HL-60 (cell line): ENCODE data around the gene PRKAR1B.

Experiments used
- DNase-seq, 2 experiments: peaks; one replicate each; pipeline ENCODE4 v3.0.0-alpha.2; 2010 to 2020; ENCODE audit warnings: low read depth in 1 of 2, low spot score in 1 of 2
- H3K27ac ChIP-seq: fragments of 250-450 bp; sonication (Bioruptor Pico); replicated peaks from 2 replicates; pipeline ENCODE4 v1.5.1; 2020; ENCODE audit warnings: mild to moderate bottlenecking, moderate library complexity
- H3K27me3 ChIP-seq: fragments of 250-450 bp; sonication (Bioruptor Pico); 2 replicates; pipeline ENCODE4 v1.5.1; 2021; ENCODE audit warnings: mild to moderate bottlenecking, moderate library complexity; ENCODE audit not compliant: insufficient read depth, poor library complexity, severe bottlenecking
- H3K4me3 ChIP-seq: replicated peaks from 2 replicates; pipeline ENCODE4 v1.5.1; 2011; ENCODE audit warnings: mild to moderate bottlenecking, control low read depth, low read length; ENCODE audit not compliant: insufficient read depth
- GABPA ChIP-seq: IDR thresholded peaks from 2 replicates; pipeline ENCODE4 v1.6.1; 2012; ENCODE audit warnings: low read depth
- POLR2AphosphoS5 ChIP-seq: IDR thresholded peaks from 2 replicates; pipeline ENCODE4 v1.6.1; 2012; ENCODE audit warnings: low read depth
- REST ChIP-seq: IDR thresholded peaks from 2 replicates; pipeline ENCODE4 v1.6.1; 2012; ENCODE audit warnings: low read depth; ENCODE audit not compliant: insufficient replicate concordance
- SPI1 ChIP-seq: IDR thresholded peaks from 2 replicates; pipeline ENCODE4 v1.6.1; 2012; ENCODE audit warnings: low read depth, mild to moderate bottlenecking, borderline replicate concordance
- TF ChIP-seq, protein P1 (sequence below): IDR thresholded peaks from one replicate; pipeline ENCODE4 v1.5.1; 2011; ENCODE audit warnings: low read length, control low read depth, inconsistent platforms; ENCODE audit not compliant: insufficient read depth

PRKAR1B gene

DNA sequence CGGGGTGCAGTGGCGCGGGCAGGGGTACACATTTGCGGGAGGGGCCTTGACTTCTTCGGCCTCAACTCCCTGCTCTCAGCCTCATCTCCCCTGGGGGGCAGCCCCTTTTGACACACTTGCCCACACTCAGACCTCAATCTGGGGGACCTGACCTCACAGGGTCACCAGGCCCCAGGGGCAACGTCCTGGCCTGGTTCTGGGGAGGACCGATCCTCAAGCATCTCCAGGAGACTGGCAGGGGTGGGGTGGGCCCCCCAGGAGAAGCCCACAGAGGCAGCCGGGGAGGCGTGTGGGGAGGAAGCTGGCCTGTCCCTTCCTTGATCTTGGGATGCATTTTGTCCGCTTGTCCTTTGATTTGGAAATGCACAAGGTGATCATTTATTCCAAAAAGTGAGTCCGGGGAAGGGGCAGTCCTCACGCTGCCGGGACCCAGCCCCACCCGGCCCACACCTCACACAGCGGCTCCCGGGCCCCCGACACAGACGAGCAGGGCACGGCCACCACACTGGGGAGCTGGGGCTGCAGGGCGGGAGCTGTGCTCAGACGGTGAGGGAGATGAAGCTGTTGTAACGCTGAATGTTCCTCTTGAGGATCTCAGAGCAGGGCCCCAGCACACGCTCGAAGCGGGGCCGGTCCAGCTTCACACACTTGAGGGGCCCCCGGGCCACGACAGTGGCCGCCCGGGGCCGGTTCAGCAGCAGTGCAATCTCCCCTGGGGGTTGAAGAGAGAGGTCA lies 177.0 kb downstream of the PRKAR1B start:
- Histone ChIP-seq H3K27me3 (no peaks in the 10 kb centered on the region), H3K27ac (no peak overlapping the region), H3K4me3 (no peak overlapping the region)
- DNase-seq = no peak
- TF ChIP-seq POLR2AphosphoS5 (no peak), GABPA (no peak), REST (no peak), SPI1 (no peak)
- TF ChIP-seq, protein P1, sequence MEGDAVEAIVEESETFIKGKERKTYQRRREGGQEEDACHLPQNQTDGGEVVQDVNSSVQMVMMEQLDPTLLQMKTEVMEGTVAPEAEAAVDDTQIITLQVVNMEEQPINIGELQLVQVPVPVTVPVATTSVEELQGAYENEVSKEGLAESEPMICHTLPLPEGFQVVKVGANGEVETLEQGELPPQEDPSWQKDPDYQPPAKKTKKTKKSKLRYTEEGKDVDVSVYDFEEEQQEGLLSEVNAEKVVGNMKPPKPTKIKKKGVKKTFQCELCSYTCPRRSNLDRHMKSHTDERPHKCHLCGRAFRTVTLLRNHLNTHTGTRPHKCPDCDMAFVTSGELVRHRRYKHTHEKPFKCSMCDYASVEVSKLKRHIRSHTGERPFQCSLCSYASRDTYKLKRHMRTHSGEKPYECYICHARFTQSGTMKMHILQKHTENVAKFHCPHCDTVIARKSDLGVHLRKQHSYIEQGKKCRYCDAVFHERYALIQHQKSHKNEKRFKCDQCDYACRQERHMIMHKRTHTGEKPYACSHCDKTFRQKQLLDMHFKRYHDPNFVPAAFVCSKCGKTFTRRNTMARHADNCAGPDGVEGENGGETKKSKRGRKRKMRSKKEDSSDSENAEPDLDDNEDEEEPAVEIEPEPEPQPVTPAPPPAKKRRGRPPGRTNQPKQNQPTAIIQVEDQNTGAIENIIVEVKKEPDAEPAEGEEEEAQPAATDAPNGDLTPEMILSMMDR = no peak

DNA sequence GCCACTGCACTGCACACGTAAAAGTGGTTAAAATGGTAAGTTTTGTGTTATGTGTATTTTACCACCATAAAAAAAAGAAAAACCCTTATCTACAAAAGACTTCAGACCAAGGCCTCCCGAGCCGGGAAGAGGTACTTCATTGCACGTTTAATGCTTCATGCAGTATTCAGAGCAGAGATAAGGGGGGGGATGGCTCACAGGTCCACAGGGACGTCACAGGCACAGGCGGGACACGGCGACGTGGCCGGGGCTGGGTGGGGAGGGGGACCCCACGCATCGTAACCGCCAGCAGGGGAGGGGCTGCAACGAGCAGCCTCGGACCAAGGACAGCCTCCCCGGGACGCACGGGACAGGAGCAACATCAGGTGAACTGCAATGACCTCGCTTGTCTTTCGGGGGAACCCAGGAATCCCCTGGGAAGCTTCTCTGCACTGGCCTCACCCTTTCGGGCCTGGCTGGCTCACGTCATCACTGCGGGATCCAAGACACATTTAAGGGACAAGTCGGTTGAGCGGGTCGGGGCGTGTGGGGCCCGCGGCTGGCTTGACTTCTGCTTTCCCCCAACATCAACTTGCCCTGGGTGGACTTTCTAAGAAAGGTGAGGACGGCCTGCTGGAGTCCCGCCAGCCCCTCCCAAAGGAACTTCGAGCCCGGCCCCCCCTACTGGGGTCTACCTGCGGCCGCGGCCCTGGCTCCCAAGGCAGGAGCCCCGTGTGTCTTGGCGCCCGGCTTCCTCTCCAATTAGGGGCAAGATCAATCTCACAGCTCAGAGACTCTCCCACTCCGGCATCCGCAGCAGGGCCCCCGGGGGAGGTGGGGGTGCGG lies 177.8 kb downstream of the PRKAR1B start:
- DNase-seq = no peak
- no peak overlapping the region for H3K27ac ChIP-seq
- TF ChIP-seq SPI1 (no peak), POLR2AphosphoS5 (no peak), REST (no peak), GABPA (no peak)
- TF ChIP-seq, protein P1 = no peak
- H3K27me3 ChIP-seq = no peaks in the 10 kb centered on the region
- H3K4me3 ChIP-seq = no peak overlapping the region

GRCh38 chr7:548401-548800 lies 178.7 kb downstream of the PRKAR1B start:
- no peak for DNase-seq
- Histone ChIP-seq H3K27me3 (no peaks in the 10 kb centered on the region), H3K27ac (no peak overlapping the region), H3K4me3 (no peak overlapping the region)
- TF ChIP-seq GABPA (no peak), SPI1 (no peak), POLR2AphosphoS5 (no peak), REST (no peak)
- TF ChIP-seq, protein P1 = no peak
